Ecto neural progenitor cell (in vitro differentiated cells): ENCODE measurements around the gene ELMOD1.

ENCODE experiments used
- DNase-seq: peaks from one replicate; pipeline ENCODE4 v3.0.0-alpha.2; 2018; ENCODE audit warnings: low spot score

Gene ELMOD1

DNA sequence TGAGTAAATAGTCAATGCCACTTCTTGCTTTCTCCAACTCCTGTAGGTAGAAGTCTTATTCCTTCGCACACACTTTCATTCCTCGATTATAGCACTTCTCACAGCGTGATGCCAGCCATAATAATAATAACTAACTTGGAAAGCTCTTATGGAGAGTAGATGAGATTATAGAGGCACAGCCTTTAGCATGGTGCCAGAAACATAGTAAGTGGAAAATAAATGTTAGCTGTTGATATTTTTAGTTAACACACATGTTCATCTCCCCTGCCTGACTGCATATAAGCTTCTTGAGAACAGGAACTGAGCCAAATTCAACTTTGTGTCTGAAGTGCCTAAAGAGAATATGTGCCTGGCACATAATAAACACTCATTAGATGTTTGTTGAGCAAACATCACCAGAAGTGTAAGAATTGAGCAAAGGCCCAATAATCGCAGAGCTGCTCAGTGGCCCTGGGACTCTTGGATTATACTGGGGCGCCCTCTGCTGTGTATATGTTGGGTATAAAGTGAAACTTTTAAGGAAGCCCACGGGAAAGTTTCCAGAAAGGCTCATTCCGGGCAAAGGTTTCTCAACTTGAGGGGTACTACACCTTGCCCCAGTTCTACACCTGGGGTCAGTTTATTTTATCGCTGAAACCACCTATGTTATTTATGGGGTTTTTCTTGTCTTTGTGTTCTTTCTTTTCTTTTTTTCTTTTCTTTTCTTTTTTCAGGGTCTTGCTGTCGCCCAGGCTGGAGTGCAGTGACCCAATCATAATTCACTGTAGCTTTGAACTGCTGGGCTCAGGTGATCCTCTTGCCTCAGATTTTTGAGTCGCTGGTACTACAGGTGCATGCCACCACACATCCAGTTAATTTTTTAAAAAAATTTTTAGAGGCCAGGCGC is 98.6 kb downstream of the ELMOD1 start:
- peak; percentile 69 for DNase-seq

DNA sequence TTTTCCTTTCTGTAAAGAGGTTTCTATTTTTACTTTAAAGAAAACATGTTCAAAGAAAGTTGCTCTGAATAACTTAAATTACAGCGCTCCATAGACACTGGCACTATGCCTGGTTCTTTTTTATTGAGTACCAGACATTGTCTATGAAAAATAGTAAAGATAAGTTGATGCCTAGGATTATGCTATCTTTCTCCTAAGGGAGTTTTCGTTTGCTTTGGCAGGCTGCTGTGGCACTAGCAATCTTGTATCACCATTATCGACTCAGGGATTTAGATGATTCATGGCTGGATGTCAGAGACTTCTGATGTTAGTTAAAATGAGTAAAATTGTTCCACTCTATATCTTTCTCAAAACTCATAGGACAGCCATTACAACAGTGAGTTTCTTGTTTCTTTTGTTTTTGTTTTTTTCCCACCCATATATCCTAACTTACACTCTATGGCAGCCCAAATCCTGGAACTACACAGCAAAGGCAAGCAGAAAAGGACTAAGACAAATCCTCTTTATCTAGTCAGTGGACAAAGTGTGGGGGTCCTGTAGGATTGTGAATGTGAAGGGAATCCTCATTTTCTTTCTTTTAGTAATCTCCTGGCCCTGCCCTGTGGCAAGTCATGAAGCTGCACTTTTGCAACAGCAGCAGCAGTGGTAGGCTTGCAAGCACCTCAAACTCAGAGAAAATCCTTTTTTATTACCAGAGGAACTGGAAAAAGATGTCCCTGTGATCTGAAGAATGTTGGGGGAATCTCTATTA is 100.2 kb downstream of the ELMOD1 start:
- DNase-seq, result no peak

DNA sequence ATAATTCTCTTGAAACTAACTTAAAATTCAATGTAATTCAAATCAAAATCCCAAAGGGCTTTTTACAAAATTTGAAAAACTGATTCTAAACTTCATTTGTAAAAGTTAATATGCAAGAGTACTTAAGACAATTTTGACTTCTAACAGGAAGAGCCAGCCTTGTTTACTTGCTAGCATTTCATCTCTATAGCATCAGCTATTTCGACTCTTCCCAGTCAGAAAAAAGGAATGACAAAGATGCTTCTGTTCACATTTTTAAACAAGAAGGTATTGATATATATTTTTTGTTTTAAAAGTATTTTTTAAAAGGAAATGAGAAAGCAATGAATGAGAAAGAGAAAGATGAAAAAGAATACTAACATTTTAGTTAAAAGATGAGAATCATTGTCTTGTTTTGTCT is 104.5 kb downstream of the ELMOD1 start:
- DNase-seq, result no peak

DNA sequence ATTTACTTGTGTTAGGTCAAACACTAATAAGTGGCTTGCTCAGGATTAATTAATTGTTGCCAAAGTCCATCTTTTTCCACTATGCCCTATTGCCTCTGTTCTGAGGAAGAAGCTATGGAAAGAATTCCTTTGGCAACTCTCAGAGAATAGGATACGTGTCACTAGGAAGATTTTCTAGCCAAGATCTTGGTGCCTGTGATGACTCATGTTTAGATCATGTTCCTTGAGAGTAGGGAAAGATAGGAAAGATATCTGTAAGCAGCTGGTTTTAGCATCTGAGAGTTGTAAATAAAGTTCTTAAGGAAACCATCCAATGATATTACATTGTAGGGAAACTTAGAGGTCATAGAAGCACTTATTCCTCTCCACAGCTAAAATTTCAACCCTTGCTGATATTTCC is 105.2 kb downstream of the ELMOD1 start:
- DNase-seq, result no peak

DNA sequence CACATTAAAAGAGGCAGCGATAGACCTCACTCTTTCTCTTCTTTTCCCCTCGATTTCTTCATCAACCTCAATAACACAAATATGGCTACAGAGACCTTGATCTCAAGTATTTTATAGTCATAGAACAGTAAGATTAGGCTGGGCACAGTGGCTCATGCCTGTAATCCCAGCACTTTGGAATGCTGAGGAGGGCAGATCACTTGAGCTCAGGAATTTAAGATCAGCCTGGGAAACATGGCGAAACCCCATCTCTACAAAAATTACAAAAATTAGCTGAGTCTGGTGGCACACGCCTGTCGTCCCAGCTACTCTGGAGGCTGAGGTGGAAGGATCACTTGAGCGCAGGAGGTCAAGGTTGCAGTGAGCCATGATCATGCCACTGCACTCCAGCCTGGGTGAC is 106.3 kb downstream of the ELMOD1 start:
- no peak for DNase-seq

DNA sequence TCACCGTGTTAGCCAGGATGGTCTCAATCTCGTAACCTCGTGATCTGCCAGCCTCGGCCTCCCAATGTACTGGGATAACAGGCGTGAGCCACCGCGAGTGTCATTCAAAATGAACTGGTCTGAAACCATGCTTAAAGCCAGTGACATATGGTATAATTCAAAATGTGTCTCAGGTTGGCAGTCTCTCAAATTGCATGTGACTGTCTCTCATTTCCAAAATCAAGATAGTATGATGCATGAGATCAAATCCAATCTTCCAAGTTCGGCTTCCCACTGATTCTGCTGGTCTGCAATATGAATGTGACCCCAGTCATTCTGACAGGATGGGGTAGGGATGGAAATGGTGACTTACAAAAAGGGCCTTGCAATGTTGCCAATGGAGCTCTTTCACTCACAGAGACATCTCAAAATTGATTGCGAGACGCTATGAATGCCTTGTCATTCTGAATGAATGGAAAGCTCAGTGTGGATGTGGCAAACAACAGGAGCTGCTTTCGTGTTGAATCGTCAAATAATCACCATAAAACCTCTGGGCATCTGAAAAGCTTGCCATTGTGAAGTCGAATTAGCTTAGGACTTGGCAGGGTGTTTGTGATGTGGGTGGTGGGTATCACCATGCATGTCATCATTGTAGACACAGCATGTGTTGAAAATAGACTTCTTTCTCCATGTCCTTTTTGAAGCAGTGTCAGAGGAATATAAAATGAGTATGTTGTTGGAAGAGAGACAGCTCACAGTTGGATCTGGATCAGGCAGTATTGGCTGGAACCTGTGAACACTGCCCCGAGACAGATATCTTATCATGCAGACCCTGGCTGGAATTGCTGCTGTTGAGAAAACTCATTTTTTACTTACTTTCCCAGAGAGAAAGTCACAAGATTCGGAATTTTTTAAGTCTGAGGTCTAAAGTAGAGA is 108.7 kb downstream of the ELMOD1 start:
- DNase-seq, result no peak

DNA sequence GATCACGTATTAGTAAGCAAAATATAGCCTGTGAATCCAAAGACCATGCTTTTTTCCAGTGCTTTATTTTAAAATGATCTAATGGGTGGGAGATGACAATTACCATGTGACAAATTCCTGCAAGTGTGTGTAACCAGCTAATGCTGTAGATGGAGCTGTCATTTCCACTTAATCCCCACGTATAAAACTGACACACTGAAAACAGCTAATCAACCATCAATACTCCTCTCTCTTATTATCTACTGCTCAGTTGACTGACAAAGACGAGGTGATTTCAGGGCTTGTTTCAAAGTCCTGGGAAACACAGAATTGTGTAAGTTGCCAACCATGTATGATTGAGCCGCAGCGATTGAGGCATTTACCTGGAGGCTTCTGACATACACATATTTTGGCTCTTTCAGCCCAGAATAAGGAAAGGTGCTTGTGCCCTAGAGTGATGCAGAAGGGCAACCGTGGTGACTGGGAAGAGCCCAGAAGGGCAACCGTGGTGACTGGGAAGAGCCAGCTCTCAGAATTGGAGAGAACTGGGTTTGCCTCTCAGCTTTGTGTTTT is 111.2 kb downstream of the ELMOD1 start:
- no peak for DNase-seq

DNA sequence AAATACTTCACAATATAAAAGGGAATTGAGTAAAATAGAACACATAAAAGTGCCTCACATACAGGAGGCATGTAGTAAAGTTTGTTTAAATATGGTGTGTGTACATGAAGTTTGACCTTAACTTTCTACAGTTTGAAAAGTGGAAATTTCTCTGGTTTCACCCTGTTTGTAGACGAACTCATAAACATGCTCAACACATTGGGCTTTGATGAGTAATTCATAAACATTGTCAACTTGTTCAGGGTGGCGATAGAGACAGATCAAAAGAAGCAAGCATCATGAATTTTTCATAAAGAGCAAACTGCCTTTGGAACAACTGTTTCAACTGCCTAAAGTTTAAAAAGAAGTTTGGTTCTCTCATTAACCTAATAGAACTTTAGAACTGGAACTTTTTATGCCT is 111.8 kb downstream of the ELMOD1 start:
- DNase-seq, result no peak

DNA sequence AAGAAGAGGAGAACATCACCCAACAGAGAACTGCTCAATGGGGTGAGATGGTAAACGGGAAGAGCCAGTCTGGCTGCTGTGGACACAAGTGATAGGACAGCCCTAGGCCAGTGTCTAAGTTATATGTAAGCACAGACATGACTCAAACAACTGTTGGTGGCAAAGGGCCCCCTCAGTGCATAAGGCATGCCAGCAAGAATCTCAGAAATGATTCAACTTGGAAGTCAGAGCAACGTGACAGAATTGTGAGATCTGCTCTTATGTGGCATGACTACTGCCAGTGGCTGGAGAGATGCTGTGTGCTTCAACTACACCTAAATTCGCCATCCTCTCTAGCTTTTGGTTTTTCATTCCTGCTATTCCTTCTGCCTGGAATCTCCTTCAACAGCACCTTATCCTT is 113.5 kb downstream of the ELMOD1 start:
- no peak for DNase-seq

DNA sequence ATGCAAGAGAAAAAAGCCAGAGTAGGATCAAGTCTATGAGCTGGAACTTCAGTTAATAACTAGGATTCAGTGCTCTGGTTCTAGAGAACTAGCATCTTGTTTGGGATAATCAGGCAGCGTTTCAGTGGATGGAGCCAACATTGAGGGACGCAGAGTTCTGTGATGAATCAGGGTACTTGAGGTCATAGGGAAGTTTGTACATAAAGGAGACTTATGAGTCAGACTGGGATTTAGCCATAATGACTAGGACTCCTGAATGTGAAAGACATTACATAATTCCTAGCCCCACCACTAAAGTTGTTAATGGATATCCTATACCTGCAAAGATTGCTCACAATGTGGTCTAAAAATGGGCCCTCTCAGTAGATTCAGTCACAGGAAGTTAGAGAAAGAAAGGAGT is 114.1 kb downstream of the ELMOD1 start:
- no peak for DNase-seq

DNA sequence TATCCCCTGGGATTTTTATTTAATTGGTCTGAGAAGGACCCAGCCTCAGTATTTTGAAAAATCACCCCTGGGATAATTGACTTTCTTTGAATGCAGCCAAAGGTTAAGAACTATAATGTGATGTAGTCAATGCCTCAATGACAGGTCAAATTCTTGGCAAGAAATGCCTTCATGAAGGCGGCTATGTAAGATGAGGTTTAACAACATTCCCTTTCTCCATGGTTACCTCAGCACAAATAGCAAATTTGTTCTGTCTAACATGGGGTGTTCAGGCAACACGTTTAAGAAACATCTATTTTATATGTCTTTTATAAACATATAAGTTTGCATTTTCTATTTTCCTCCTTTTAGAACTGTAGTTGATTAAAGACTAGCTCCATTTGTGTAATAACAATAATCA is 115.6 kb downstream of the ELMOD1 start:
- DNase-seq, result no peak

DNA sequence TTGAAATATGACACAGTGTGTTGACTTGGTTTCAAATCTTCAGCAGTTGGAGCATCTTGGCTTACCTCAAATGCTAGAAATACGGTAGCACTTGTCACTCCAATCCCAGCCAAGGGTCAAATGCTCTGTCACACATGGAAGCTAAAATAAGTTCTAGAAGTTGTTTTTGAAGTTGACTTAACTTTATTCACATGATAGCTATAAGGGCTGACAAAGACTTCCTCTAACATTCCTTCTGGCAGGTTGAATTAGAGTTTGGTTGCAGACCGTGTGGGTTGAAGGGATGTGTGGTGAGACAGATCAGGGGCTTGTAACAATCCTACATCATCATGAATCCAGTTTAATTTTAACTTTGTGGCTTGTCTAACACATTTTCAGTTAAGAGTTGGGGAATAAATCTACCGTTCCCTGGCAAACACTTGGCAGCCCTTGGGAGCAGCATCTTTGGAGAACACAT is 116.3 kb downstream of the ELMOD1 start:
- no peak for DNase-seq

DNA sequence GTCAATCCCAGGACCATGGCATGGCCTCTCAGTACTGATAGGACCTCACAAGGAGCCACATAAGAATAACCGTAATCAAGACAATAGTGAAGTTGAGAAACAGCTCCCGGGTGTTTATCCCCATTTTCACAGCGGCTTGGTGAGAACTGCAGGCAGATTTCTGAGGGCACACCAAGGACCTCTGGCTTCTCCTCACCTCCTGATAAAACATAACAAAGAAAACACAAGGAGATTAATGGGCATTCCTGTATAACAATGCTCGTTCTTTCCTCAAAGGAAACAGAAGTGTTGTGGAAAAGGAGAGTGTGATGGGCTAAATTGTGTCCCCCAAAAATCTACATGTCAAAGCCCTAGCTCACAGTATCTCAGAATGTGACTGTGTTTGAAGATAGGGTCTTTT is 116.9 kb downstream of the ELMOD1 start:
- DNase-seq, result no peak

DNA sequence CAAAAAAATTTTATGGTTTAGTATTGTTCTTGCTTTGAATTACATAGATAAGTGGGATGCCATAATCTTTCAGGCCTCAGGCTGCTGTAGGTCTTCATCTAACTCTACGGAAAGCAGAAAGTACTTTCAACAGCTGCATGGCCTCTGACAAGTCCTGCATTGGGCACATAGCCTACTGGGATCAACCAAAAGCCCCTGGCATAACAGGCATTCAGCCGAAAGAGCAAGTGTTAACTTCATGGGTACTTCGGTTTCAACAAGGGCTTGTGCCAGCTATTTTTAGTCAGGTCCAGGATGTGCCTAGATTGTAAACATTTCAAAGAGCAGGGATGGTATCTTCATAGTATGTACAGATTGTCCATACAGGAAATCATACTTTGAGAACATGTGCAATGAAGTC is 117.8 kb downstream of the ELMOD1 start:
- no peak for DNase-seq

DNA sequence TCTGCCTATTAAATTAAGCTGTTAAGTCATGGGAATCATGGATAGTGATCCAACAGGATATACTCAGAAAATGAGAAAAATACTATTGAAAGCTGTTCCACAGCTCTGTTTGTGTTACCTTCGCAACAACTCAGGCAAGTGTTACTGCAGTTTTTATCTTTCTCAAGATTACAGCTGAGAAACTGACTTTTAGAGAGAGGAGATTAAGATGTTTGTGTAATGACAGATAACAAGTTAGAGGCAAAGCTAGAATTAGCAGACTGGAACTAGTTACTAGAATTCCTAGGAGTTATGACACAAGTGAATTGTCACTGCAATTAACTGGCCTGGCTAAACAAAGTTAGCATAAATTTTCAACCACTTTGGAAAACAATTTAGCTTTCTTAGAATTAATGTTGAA is 119.4 kb downstream of the ELMOD1 start:
- DNase-seq, result no peak

DNA sequence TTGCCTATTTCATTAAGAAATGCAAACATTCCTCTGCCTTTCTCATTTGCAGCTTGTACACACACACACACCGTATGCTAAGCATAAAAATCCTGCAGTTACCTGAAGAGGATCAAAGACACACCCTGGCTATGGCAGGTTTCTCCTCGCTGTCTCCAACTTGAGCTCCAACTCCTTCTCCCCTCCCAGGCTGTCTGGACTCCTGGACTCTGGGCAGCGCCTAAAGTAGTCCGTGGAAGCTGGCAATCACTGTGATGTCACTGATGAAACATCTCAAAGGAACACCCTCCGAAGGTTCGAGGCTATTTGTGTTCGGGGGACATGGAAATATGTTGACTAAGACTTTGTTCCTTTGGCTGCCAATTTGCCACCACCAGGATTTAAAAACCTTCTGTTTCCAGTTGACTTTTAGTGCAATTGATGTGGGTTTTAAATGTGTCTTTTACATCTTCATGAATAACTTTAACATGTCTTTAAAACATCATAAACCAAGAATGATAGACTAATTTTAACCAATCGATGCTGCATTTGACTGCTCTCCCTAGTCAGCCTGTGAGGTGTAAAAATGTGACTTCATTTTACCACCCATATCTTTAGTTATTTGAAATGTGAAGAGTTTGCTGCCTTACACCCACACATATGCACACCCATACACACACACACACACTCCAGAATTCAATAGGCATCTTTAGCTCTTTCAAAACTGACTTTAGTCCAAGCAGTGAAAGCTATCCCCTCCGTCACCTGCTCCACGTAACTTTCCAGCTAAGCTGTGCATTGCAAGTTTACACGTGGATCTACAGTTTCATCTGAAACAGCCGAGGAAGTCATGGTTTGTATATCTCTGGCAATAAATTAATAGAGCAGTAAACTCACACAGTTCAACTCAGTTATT is 121.2 kb downstream of the ELMOD1 start, which contains the start of gene SLN:
Gene SLN (minus strand): TSS at position 196 of the 895 bp plus-strand sequence.
- DNase-seq, result no peak

DNA sequence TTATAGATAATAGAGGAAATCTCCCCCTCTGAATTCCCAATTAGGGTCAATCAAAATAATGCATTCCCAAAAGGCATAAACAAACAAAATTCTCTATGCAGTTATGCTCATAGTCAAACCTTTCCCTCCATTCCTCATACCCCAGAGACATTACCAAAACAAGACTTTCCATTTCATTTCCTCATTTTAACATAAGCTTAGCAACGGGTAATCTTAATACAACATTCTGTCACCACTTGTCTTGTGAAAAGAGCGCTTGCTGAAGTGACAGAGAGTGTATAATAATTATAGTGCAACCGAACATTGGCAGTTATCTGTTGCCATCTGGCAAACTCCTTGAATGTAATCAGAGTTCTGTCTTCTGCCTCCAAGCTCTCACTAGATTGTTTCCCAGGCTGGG is 122.1 kb downstream of the ELMOD1 start:
- no peak for DNase-seq
